Karpas-422 (cell line): ENCODE results near the gene NPPA. TPM values are rescaled to one million over a fixed set of nuclear protein-coding genes. Genes with fewer than 3 reads are reported as not detected.
A peak's percentile ranks its signal among the peaks of the same experiment; 100 is the strongest.

ENCODE experiments used
- DNase-seq: peaks from one replicate; pipeline ENCODE4 v3.0.0-alpha.2; 2015
- H2AFZ ChIP-seq: fragments of 200-600 bp; sonication (generic); 2 replicates; pipeline ENCODE4 v1.6.1; 2014; ENCODE audit warnings: antibody characterized with exemption, low read length, mixed read lengths
- H3K27ac ChIP-seq: fragments of 200-600 bp; sonication (generic); 2 replicates; pipeline ENCODE4 v1.5.1; 2014; ENCODE audit warnings: mild to moderate bottlenecking, low read length, moderate library complexity
- H3K27me3 ChIP-seq: fragments of 200-600 bp; sonication (generic); 2 replicates; pipeline ENCODE4 v1.6.1; 2014; ENCODE audit warnings: low read length, mixed read lengths
- H3K36me3 ChIP-seq: fragments of 200-600 bp; sonication (generic); 2 replicates; pipeline ENCODE4 v1.6.1; 2014; ENCODE audit warnings: low read length, mixed read lengths; ENCODE audit not compliant: insufficient read depth
- H3K4me1 ChIP-seq: fragments of 200-600 bp; sonication (generic); 2 replicates; pipeline ENCODE4 v1.6.1; 2014; ENCODE audit warnings: mild to moderate bottlenecking, low read length, mixed read lengths
- H3K4me2 ChIP-seq: fragments of 200-600 bp; sonication (generic); 2 replicates; pipeline ENCODE4 v1.6.1; 2014; ENCODE audit warnings: low read length, low read depth, mild to moderate bottlenecking; ENCODE audit not compliant: poor library complexity, severe bottlenecking
- H3K4me3 ChIP-seq: fragments of 200-600 bp; sonication (generic); 2 replicates; pipeline ENCODE4 v1.5.1; 2014; ENCODE audit warnings: mild to moderate bottlenecking, antibody characterized with exemption, low read length, mixed read lengths
- H3K79me2 ChIP-seq: fragments of 200-600 bp; sonication (generic); 2 replicates; pipeline ENCODE4 v1.6.1; 2014; ENCODE audit warnings: mild to moderate bottlenecking, low read length, mixed read lengths
- H3K9ac ChIP-seq: fragments of 200-600 bp; sonication (generic); 2 replicates; pipeline ENCODE4 v1.6.0; 2014; ENCODE audit warnings: low read length
- H3K9me2 ChIP-seq: fragments of 200-600 bp; sonication (generic), shearing (Covaris generic); replicated peaks from 2 replicates; pipeline ENCODE4 v1.6.0; 2014; ENCODE audit warnings: mild to moderate bottlenecking, low read length, moderate library complexity; ENCODE audit not compliant: insufficient read depth
- H3K9me3 ChIP-seq: fragments of 300-700, 200-600 bp; sonication (generic); 2 replicates; pipeline ENCODE4 v1.6.1; 2014; ENCODE audit warnings: low read length, mixed read lengths
- H4K20me1 ChIP-seq: fragments of 200-600 bp; sonication (generic); 2 replicates; pipeline ENCODE4 v1.6.1; 2014; ENCODE audit warnings: mild to moderate bottlenecking, antibody characterized with exemption, low read length, low read depth; ENCODE audit not compliant: insufficient read depth
- total RNA-seq: library from RNA; depleted of rRNA; stranded (reverse); fragments of >200 nt; shearing (Covaris generic); gene quantifications from 2 replicates; pipeline ENCODE4 v1.2.3, GENCODE V29; 2014; ENCODE audit warnings: low replicate concordance

NPPA gene
- total RNA-seq, 1 experiment from 2014 or later: not detected

- Histone ChIP-seq H3K9ac (no peak overlapping the region), H3K27me3 (no peaks in the 10 kb centered on the region), H3K9me2 (no peaks in the 10 kb centered on the region), H4K20me1 (no peaks in the 10 kb centered on the region), H3K4me1 (no peaks in the 10 kb centered on the region), H3K27ac (no peak overlapping the region), H3K36me3 (peaks cover 13% of the 10 kb centered on the region), H3K9me3 (no peaks in the 10 kb centered on the region), H3K79me2 (no peaks in the 10 kb centered on the region), H3K4me2 (no peak overlapping the region), H3K4me3 (no peak overlapping the region), H2AFZ (no peak overlapping the region)
- no peak for DNase-seq
Measured at GRCh38 chr1:11822091-11822490, 25.5 kb downstream of the NPPA start.

- H3K9me3 ChIP-seq: no peaks in the 10 kb centered on the region
- no peak for DNase-seq
Measured at GRCh38 chr1:11817192-11817591, 30.4 kb downstream of the NPPA start.

GRCh38 chr1:11813021-11813420, 34.6 kb downstream of the NPPA start:
- Histone ChIP-seq H2AFZ (no peak overlapping the region), H3K36me3 (peaks cover 47% of the 10 kb centered on the region), H3K27ac (peak overlapping the region; percentile 88), H3K9me3 (no peaks in the 10 kb centered on the region), H3K4me2 (no peak overlapping the region), H3K79me2 (peaks cover 44% of the 10 kb centered on the region), H3K4me3 (no peak overlapping the region), H3K9me2 (no peaks in the 10 kb centered on the region), H4K20me1 (no peaks in the 10 kb centered on the region), H3K27me3 (no peaks in the 10 kb centered on the region), H3K9ac (no peak overlapping the region), H3K4me1 (peaks cover 29% of the 10 kb centered on the region)
- DNase-seq: no peak

More at GRCh38 chr1:11817192-11817591, 30.4 kb downstream of the NPPA start:
- H2AFZ ChIP-seq: no peak overlapping the region
- H3K4me1 ChIP-seq: peaks cover 25% of the 10 kb centered on the region
- H4K20me1 ChIP-seq: no peaks in the 10 kb centered on the region
- H3K9ac ChIP-seq: no peak overlapping the region
- H3K27me3 ChIP-seq: no peaks in the 10 kb centered on the region
- H3K79me2 ChIP-seq: peaks cover 18% of the 10 kb centered on the region
- H3K36me3 ChIP-seq: peaks cover 38% of the 10 kb centered on the region
- H3K4me3 ChIP-seq: no peak overlapping the region
- no peak overlapping the region for H3K4me2 ChIP-seq
- no peak overlapping the region for H3K27ac ChIP-seq
- no peaks in the 10 kb centered on the region for H3K9me2 ChIP-seq

- Histone ChIP-seq H3K27me3 (no peaks in the 10 kb centered on the region), H3K9me2 (no peaks in the 10 kb centered on the region), H3K79me2 (peaks cover 55% of the 10 kb centered on the region), H3K4me1 (peaks cover 48% of the 10 kb centered on the region), H3K27ac (peak overlapping the region; percentile 58), H3K9ac (peak overlapping the region; percentile 74), H3K9me3 (no peaks in the 10 kb centered on the region), H2AFZ (no peak overlapping the region), H3K36me3 (peaks cover 18% of the 10 kb centered on the region; the same call in 1 of the 2 replicates), H3K4me3 (peak overlapping the region; percentile 74), H4K20me1 (no peaks in the 10 kb centered on the region), H3K4me2 (peak overlapping the region; percentile 82)
- DNase-seq: no peak
Measured at GRCh38 chr1:11807133-11807532, 40.5 kb downstream of the NPPA start.

GRCh38 chr1:11806307-11806936, 41.2 kb downstream of the NPPA start:
- Histone ChIP-seq H3K36me3 (peaks cover 18% of the 10 kb centered on the region; the same call in 1 of the 2 replicates), H3K4me3 (peak overlapping the region; percentile 74), H3K79me2 (peaks cover 55% of the 10 kb centered on the region), H4K20me1 (no peaks in the 10 kb centered on the region), H2AFZ (peak overlapping the region; percentile 71; the same call in 1 of the 2 replicates), H3K9ac (peak overlapping the region; percentile 74), H3K4me2 (peak overlapping the region; percentile 82), H3K27me3 (no peaks in the 10 kb centered on the region), H3K9me3 (no peaks in the 10 kb centered on the region), H3K27ac (peak overlapping the region; percentile 58), H3K9me2 (no peaks in the 10 kb centered on the region), H3K4me1 (peaks cover 48% of the 10 kb centered on the region)
- peak; percentile 53 for DNase-seq

DNA sequence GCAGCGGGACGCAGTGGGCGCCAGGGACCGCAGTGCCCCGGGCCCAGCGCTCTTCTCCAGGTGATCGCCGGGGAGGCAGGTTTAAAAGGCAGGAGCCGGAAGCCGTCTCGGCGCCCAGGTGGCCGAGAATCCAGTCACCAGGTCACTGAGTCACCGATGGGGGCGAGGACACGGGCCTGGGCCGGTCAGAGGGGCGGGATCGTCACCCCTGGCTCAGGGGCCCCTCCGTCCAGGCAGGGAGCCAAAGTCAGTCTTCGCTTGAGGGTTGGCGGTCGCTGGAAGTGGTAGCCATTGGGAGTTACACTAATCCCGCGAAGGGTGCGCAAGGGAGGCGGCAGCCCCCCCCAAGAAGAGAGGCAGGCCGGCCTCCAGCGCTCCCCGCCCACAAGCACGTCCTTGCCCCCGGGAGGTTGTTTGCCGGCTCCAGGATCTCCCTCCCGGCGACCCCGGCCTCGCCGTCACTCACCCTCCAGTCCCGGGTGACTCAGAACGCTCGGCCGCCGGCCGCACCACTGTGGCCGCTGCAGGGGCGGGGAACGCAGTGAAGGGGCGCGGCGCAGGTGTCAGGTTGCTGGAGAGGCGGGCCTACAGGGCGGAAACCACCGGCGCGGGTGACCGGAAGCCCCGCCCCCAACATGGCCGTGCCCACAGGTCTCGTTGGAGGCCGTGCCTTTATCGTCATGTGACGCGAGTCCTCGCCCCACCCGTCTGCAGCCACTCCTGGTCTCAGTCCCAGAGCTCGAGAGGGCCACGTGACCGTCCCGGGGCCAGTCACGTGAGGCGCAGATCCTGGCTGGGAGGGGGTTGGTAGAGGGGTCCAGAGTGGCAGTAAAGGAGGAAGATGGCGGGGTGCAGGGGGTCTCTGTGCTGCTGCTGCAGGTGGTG, 41.9 kb downstream of the NPPA start, which contains the start of the genes CLCN6 and MTHFR:
CLCN6 (plus strand) TSS at position 770 of the 885 bp plus-strand sequence; CDS start at position 842, 72 bp downstream.
MTHFR (minus strand) TSS at position 543 of the 885 bp plus-strand sequence. CDS start 2,848 bp downstream, outside the sequence.
- Histone ChIP-seq H3K4me3 (peak within 1 kb of the TSS; percentile 74), H2AFZ (peak within 1 kb of the TSS; percentile 85), H3K9me2 (no peaks in the 10 kb centered on the region), H3K4me2 (peak within 1 kb of the TSS; percentile 82), H3K9ac (peak within 1 kb of the TSS; percentile 81), H3K79me2 (peaks cover 55% of the 10 kb centered on the region), H4K20me1 (no peaks in the 10 kb centered on the region), H3K27me3 (no peaks in the 10 kb centered on the region), H3K36me3 (peaks cover 18% of the 10 kb centered on the region; the same call in 1 of the 2 replicates), H3K27ac (peak within 1 kb of the TSS; percentile 67), H3K9me3 (no peaks in the 10 kb centered on the region), H3K4me1 (peaks cover 48% of the 10 kb centered on the region)
- peak; percentile 100 for DNase-seq

- Histone ChIP-seq H3K27me3 (no peaks in the 10 kb centered on the region), H2AFZ (peak overlapping the region; percentile 85; the same call in 1 of the 2 replicates), H3K9me2 (no peaks in the 10 kb centered on the region), H3K4me3 (peak overlapping the region; percentile 74), H3K4me2 (peak overlapping the region; percentile 82), H3K4me1 (peaks cover 48% of the 10 kb centered on the region), H3K27ac (peak overlapping the region; percentile 67), H3K9ac (peak overlapping the region; percentile 81), H3K9me3 (no peaks in the 10 kb centered on the region), H3K36me3 (peaks cover 13% of the 10 kb centered on the region; the same call in 1 of the 2 replicates), H3K79me2 (peaks cover 48% of the 10 kb centered on the region), H4K20me1 (no peaks in the 10 kb centered on the region)
- DNase-seq: peak; percentile 71
Measured at GRCh38 chr1:11804666-11805421, 42.7 kb downstream of the NPPA start.
